CD14-positive monocyte (primary cell): ENCODE results near the gene MKLN1. TPM values are rescaled to one million over a fixed set of nuclear protein-coding genes. Genes with fewer than 3 reads are reported as not detected.

Source experiments
- DNase-seq, 3 donors: peaks; one replicate each; pipeline ENCODE4 v3.0.0-alpha.2; 2011 to 2022
- H2AFZ ChIP-seq: 2 replicates; pipeline ENCODE4 v1.6.0; 2012; ENCODE audit warnings: mild to moderate bottlenecking, low read depth, low read length, inconsistent platforms; ENCODE audit not compliant: insufficient read depth, poor library complexity, severe bottlenecking
- H3K27ac ChIP-seq, 2 donors: 1 replicate in 1 of 2; 2 replicates in 1 of 2; pipeline ENCODE4 v1.5.1; 2012 to 2013; ENCODE audit warnings: low read length in 2 of 2, control low read depth in 1 of 2, inconsistent platforms in 1 of 2, low read depth in 1 of 2, mild to moderate bottlenecking in 1 of 2
- H3K27me3 ChIP-seq, 2 donors: one replicate each; pipeline versions ENCODE4 v1.6.0 to v1.6.1; 2011 to 2013; ENCODE audit warnings: low read length in 2 of 2; ENCODE audit not compliant: control insufficient read depth in 2 of 2, insufficient read depth in 2 of 2
- H3K36me3 ChIP-seq, 2 donors: replicated peaks in 1 of 2; 1 replicate in 1 of 2; 2 replicates in 1 of 2; pipeline versions ENCODE4 v1.5.1 to v1.6.1; 2012 to 2013; ENCODE audit warnings: low read length in 2 of 2, control low read depth in 1 of 2, inconsistent platforms in 1 of 2, mild to moderate bottlenecking in 1 of 2; ENCODE audit not compliant: insufficient read depth in 2 of 2, control insufficient read depth in 1 of 2
- H3K4me1 ChIP-seq, 2 donors: 1 replicate in 1 of 2; 2 replicates in 1 of 2; pipeline versions ENCODE4 v1.5.1 to v1.6.1; 2012 to 2013; ENCODE audit warnings: low read length in 2 of 2, control low read depth in 1 of 2, inconsistent platforms in 1 of 2, mild to moderate bottlenecking in 1 of 2, moderate library complexity in 1 of 2; ENCODE audit not compliant: insufficient read depth in 2 of 2, control insufficient read depth in 1 of 2
- H3K4me2 ChIP-seq: replicated peaks from 2 replicates; pipeline ENCODE3; 2012; ENCODE audit warnings: low read length, moderate library complexity, mild to moderate bottlenecking; ENCODE audit not compliant: poor library complexity, severe bottlenecking; ENCODE audit errors: extremely low read depth
- H3K4me3 ChIP-seq, 3 experiments: fragments of 200-600 bp in 1 of 3; sonication (generic) in 1 of 3; replicated peaks in 1 of 3; 1 replicate in 2 of 3; 2 replicates in 1 of 3; pipeline ENCODE4 v1.5.1; 2011 to 2013; ENCODE audit warnings: low read length in 3 of 3, mild to moderate bottlenecking in 3 of 3, control low read depth in 2 of 3, low read depth in 2 of 3, inconsistent platforms in 1 of 3, moderate library complexity in 1 of 3
- H3K79me2 ChIP-seq: 2 replicates; pipeline ENCODE4 v1.6.0; 2012; ENCODE audit warnings: mild to moderate bottlenecking, control low read depth, inconsistent platforms, low read length, moderate library complexity; ENCODE audit not compliant: insufficient read depth
- H3K9ac ChIP-seq: 2 replicates; pipeline ENCODE4 v1.6.0; 2017; ENCODE audit warnings: low read length, mild to moderate bottlenecking; ENCODE audit not compliant: insufficient read depth, poor library complexity, severe bottlenecking
- H3K9me3 ChIP-seq, 2 donors: replicated peaks in 1 of 2; 1 replicate in 1 of 2; 2 replicates in 1 of 2; pipeline versions ENCODE4 v1.5.1 to v1.6.1; 2012 to 2013; ENCODE audit warnings: low read length in 2 of 2, control low read depth in 1 of 2; ENCODE audit not compliant: control insufficient read depth in 1 of 2, insufficient read depth in 1 of 2
- H4K20me1 ChIP-seq: 2 replicates; pipeline ENCODE4 v1.6.0; 2012; ENCODE audit warnings: mild to moderate bottlenecking, low read length, control low read depth, moderate library complexity; ENCODE audit not compliant: insufficient read depth
- H3K27ac Mint-ChIP-seq, 7 donors: one replicate each; pipeline ENCODE4 v1.8.0; 2020; ENCODE audit warnings: mild to moderate bottlenecking in 7 of 7, mixed read lengths in 7 of 7, moderate library complexity in 6 of 7, inconsistent platforms in 2 of 7
- H3K27me3 Mint-ChIP-seq, 3 donors: one replicate each; pipeline ENCODE4 v1.8.0; 2021 to 2022; ENCODE audit warnings: low read depth in 3 of 3, mild to moderate bottlenecking in 3 of 3, mixed read lengths in 3 of 3, moderate library complexity in 3 of 3, inconsistent platforms in 1 of 3
- H3K36me3 Mint-ChIP-seq, 2 donors: one replicate each; pipeline ENCODE4 v1.8.0; 2020; ENCODE audit warnings: mixed read lengths in 2 of 2, inconsistent platforms in 1 of 2, mild to moderate bottlenecking in 1 of 2
- H3K4me1 Mint-ChIP-seq: one replicate; pipeline ENCODE4 v1.8.0; 2020; ENCODE audit warnings: mild to moderate bottlenecking, mixed read lengths
- H3K4me3 Mint-ChIP-seq, 2 donors: one replicate each; pipeline ENCODE4 v1.8.0; 2020; ENCODE audit warnings: mild to moderate bottlenecking in 2 of 2, mixed read lengths in 2 of 2, moderate library complexity in 1 of 2
- H3K9me3 Mint-ChIP-seq, 7 donors: one replicate each; pipeline ENCODE4 v1.8.0; 2020 to 2022; ENCODE audit warnings: mixed read lengths in 7 of 7, mild to moderate bottlenecking in 6 of 7, moderate library complexity in 6 of 7, inconsistent platforms in 2 of 7
- CTCF ChIP-seq: fragments of 200-600 bp; IDR thresholded peaks from one replicate; pipeline ENCODE4 v1.8.0; 2022; ENCODE audit warnings: antibody characterized with exemption, mild to moderate bottlenecking
- WGBS: methylation state at CpG from one replicate; pipeline ENCODE4 v1.1.5; 2013; ENCODE audit warnings: missing lambda C conversion rate; ENCODE audit not compliant: insufficient coverage; 5-methylcytosine and 5-hydroxymethylcytosine counted together
- intact Hi-C, 2 donors: fragments of 100-400 bp; cut with micrococcal nuclease; formaldehyde crosslinking; loops; one replicate each; pipeline versions ENCODE4 v1.15.0 to v1.15.1; 2023
- polyA plus RNA-seq, 3 donors: library from polyadenylated mRNA; depleted of rRNA in 1 of 3; unstranded in 2 of 3; stranded (reverse) in 1 of 3; fragments of 300-500 nt in 2 of 3; fragments of >200 nt in 1 of 3; fragmentation: Illumina TruSeq in 2 of 3; gene quantifications; 1 replicate in 2 of 3; 2 replicates in 1 of 3; pipeline ENCODE4 v1.2.3, GENCODE V29; 2012 to 2021

MKLN1 gene
- polyA plus RNA-seq, 3 donors: 12.2 to 18.5 (median 17.2) TPM

DNA sequence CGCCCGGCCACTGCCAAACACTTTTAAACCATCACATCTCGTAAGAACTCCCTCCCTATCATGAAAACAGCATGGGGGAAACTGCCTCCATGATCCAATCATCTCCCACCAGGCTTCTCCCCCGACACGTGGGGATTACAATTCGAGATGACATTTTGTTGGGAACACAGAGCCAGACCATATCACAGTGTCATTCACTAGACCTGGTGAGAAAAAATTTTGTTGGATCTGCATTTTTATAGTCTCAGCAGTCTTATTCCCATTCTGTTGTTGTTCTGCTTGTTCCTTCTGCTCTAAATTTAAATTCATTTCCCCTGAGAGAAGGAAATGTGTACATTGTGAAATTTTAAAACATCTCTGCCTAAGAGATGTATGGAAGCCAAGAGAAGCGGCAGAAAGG lies 4.8 kb upstream of the MKLN1 start:
- Mint-ChIP-seq H3K36me3 (peaks cover 0 to 2% of the 10 kb centered on the region in 2 donors), H3K27me3 (peaks cover 0 to 4% (median 0%) of the 10 kb centered on the region in 3 donors), H3K27ac (peak overlapping the region in 5 of 7 donors; percentile 32 to 80 (median 52)), H3K4me3 (peak overlapping the region in 1 of 2 donors; percentile 54), H3K4me1 (peaks cover 28% of the 10 kb centered on the region), H3K9me3 (peaks cover 0 to 14% (median 7%) of the 10 kb centered on the region in 7 donors)
- peaks cover 15 to 21% of the 10 kb centered on the region in 2 donors for H3K4me1 ChIP-seq
- H3K4me3 ChIP-seq: no peak overlapping the region
- H3K4me2 ChIP-seq: no peak overlapping the region
- intact Hi-C loops: no loop called here
- no peaks in the 10 kb centered on the region for H3K36me3 ChIP-seq
- H3K9me3 ChIP-seq: no peaks in the 10 kb centered on the region
- no peak for TF ChIP-seq CTCF
- H3K9ac ChIP-seq: no peak overlapping the region
- H3K79me2 ChIP-seq: peaks cover 10% of the 10 kb centered on the region
- H2AFZ ChIP-seq: no peak overlapping the region
- no peak overlapping the region for H3K27ac ChIP-seq
- no peaks in the 10 kb centered on the region for H4K20me1 ChIP-seq
- no peak for DNase-seq
- no peaks in the 10 kb centered on the region for H3K27me3 ChIP-seq
- WGBS: 69% methylated on average over 4 of the region's 7 CpGs

DNA sequence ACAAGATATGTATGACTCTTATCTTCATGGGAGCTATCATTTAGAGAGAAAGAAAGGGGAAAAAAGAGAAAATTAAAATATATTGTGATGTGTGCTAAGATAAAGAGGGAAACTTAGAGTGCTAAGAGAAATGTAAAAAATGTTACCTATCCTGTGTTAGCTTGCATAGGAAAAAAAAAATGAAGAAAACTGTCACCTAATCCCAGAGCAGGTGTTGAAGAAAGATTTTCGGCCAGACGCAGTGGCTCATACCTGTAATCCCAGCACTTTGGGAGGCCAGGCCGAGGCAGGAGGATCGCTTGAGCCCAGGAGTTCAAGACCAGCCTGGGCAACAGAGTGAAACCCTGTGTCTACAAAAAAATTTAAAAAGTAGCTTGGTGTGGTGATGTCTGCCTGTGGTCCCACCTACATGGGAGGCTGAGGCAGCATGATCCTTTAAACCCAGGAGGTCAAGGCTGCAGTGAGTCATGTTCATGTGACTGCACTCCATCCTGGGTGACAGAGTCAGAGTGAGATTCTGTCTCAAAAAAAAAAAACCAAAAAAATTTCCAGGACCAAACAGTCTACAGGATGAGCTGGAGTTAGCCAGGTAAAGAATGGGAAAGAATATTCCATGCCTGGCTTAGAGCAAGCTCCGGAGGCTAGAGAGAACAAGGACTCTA lies 2.4 kb upstream of the MKLN1 start:
- Histone ChIP-seq H3K9me3 (no peaks in the 10 kb centered on the region), H4K20me1 (no peaks in the 10 kb centered on the region), H3K4me1 (peaks cover 31 to 39% of the 10 kb centered on the region in 2 donors), H3K9ac (no peak overlapping the region), H3K4me3 (no peak overlapping the region), H3K79me2 (peaks cover 35% of the 10 kb centered on the region), H3K27ac (no peak overlapping the region), H3K4me2 (no peak overlapping the region), H3K27me3 (no peaks in the 10 kb centered on the region), H3K36me3 (no peaks in the 10 kb centered on the region), H2AFZ (no peak overlapping the region)
- Mint-ChIP-seq H3K4me3 (no peak overlapping the region), H3K9me3 (peaks cover 0 to 9% (median 5%) of the 10 kb centered on the region in 7 donors), H3K4me1 (peaks cover 39% of the 10 kb centered on the region), H3K27ac (peak overlapping the region in 2 of 7 donors; percentile 28 to 52), H3K36me3 (peaks cover 0 to 4% of the 10 kb centered on the region in 2 donors), H3K27me3 (peaks cover 0 to 4% (median 0%) of the 10 kb centered on the region in 3 donors)
- intact Hi-C loops: loop anchor here (5.0 kb wide), 2 partner anchors 88 to 218 kb away; no protein-coding TSS in a partner anchor
- peak in 2 of 3 donors; percentile 16 to 62 for DNase-seq
- TF ChIP-seq CTCF: no peak
- 100% methylated on average over 5 of the region's 5 CpGs for WGBS
